ENCODE results near the gene SNX2.

Gene SNX2

DNA sequence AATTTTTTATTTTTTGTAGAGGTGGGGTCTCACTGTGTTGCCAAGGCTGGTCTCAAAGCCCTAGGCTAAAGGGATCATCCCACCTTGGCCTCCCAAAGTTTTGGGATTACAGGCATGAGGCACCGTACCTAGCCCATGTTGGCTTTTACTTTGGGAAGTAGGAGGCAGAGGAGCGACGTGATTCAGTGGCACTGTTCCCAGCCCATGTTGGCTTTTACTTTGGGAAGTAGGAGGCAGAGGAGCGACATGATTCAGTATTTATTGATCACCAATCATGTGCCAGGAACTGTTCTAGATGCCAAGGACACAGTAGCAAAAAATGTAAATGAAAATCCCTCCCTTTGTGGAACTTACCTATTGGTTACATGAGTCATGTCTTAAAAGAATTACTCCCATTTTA lies 88.8 kb downstream of the SNX2 start:
- TF ChIP-seq, protein P1, sequence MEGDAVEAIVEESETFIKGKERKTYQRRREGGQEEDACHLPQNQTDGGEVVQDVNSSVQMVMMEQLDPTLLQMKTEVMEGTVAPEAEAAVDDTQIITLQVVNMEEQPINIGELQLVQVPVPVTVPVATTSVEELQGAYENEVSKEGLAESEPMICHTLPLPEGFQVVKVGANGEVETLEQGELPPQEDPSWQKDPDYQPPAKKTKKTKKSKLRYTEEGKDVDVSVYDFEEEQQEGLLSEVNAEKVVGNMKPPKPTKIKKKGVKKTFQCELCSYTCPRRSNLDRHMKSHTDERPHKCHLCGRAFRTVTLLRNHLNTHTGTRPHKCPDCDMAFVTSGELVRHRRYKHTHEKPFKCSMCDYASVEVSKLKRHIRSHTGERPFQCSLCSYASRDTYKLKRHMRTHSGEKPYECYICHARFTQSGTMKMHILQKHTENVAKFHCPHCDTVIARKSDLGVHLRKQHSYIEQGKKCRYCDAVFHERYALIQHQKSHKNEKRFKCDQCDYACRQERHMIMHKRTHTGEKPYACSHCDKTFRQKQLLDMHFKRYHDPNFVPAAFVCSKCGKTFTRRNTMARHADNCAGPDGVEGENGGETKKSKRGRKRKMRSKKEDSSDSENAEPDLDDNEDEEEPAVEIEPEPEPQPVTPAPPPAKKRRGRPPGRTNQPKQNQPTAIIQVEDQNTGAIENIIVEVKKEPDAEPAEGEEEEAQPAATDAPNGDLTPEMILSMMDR (IDR thresholded peaks at IDR 0.05; ENCODE audit: insufficient read depth, low read depth, low read length, missing control alignments), result no peak

DNA sequence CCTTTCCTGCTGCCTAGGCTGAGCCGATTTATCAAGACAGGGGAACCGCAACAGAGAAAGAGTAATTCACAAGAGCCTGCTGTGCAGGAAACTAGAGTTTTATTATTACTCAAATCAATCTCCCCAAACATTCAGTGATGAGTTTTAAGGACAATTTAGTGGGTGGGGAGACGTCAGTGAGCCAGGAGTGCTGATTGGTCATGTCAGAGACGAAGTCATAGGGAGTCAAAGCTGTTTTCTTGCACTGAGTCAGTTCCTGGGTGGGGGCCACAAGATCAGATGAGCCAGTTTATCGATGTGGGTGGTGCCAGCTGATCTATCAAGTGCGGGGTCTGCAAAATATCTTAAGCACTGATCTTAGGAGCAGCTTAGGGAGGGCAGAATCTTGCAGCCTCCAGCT lies 89.5 kb downstream of the SNX2 start:
- TF ChIP-seq, protein P1 (IDR thresholded peaks at IDR 0.05; ENCODE audit: insufficient read depth, low read depth, low read length, missing control alignments), result no peak
- no peak for DNase-seq (ENCODE audit: low read depth)
- no peak overlapping the region for H3K4me3 ChIP-seq (ENCODE audit: low read depth, low read length)

More for the DNA sequence above, 88.8 kb downstream of the SNX2 start:
- no peak overlapping the region for H3K4me3 ChIP-seq (ENCODE audit: low read depth, low read length)
- DNase-seq (ENCODE audit: low read depth), result no peak

DNA sequence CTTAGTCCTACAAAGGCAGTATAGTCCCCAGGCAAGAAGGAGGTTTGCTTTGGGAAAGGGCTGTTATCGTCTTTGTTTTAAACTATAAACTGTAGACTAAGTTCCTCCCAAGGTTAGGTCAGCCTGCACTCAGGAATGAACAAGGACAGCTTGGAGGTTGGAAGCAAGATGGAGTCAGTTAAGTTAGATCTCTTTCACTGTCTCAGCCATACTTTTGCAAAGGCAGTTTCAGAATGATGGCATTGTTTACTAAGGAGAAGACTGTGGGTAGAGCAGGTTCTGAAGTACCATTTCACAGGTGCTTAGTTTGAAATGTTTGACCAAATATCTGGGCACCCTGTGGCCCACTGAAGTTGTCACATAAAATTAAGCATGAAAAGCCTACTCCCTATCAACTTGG lies 90.0 kb downstream of the SNX2 start:
- DNase-seq (ENCODE audit: low read depth), result no peak
- no peak overlapping the region for H3K4me3 ChIP-seq (ENCODE audit: low read depth, low read length)
- TF ChIP-seq, protein P1 (IDR thresholded peaks at IDR 0.05; ENCODE audit: insufficient read depth, low read depth, low read length, missing control alignments), result no peak

DNA sequence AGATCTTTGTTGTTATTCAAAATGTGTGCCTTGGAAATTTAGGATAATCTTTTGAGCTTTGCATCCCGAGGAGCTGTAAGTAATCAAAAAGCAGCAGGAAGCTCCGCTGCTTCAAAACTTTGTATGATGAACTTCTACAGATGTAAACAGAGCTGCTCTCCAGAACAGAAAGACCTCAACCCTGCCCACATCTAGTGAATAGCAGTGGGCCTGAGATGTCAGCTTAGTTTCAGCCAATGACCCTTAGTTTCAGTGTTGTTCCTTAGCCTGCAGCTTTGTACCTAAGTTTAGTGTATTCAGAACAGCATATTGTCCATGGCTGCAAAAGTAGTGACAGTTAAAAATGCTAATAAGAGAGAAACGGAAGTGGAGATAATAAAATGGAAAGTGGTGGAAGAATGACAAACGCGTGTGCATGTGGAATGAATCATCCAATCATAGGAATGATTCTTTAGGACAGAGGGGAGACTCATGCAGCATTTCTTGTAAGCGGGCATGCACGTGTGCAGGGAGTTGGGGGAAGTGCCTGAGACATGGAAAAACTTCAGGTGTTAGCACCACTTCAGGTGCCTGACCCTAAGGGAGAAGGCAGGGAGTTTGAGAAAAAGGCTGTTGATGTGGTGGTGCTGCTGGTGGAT lies 95.5 kb downstream of the SNX2 start:
- no peak for DNase-seq (ENCODE audit: low read depth)
- TF ChIP-seq, protein P1 (IDR thresholded peaks at IDR 0.05; ENCODE audit: insufficient read depth, low read depth, low read length, missing control alignments), result no peak
- no peak overlapping the region for H3K4me3 ChIP-seq (ENCODE audit: low read depth, low read length)

DNA sequence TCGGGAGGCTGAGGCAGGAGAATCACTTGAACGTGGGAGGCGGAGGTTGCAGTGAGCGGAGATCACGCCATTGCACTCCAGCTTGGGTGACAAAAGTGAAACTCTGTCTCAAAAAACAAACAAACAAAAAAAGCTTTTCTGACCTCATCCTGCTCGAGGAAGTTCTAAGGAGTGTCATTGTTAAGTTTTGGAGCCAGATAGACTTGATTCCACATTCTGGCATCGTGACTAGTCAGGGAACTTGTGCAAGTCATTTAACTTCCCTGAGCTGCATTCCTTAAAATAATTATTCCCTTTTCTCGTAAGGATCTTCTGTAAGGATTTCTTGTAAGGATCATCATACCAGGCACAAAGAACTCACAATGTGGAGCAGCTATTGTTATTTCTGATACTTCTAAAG lies 96.8 kb downstream of the SNX2 start:
- TF ChIP-seq, protein P1 (IDR thresholded peaks at IDR 0.05; ENCODE audit: insufficient read depth, low read depth, low read length, missing control alignments), result no peak
- no peak for DNase-seq (ENCODE audit: low read depth)
- no peak overlapping the region for H3K4me3 ChIP-seq (ENCODE audit: low read depth, low read length)

DNA sequence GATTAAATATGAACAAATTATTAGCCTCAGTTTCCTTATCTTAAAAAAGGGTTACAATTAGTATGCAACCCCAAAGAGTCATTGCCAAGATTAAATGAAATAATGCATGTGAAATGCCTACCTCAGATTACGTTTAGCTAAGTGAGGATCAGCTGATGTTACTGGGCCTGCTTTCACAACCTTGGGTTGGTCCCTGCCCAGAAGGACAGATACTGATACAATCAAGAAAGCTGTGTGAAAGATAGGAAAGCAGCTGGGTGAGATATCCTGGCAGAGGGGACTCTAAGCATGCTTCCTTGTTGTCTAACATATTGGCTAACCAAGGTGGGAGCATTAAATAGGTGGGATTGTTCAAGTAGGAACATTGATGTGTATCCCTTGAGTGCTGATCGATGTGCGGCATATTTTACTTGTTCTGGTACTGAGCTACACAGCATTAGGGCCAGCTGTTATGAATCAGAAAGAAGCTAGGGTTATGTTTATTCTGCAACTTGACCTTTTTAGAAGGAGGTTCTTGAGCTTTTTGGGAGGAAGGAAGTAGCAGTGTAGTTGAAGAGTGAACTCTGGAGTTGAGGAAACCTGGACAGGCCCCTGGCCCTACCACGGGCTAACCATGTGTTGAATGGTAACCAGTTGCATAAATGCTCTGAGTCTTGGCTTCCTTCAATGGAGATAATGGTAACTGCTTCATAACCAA lies 99.4 kb downstream of the SNX2 start:
- no peak for DNase-seq (ENCODE audit: low read depth)
- no peak overlapping the region for H3K4me3 ChIP-seq (ENCODE audit: low read depth, low read length)
- TF ChIP-seq, protein P1 (IDR thresholded peaks at IDR 0.05; ENCODE audit: insufficient read depth, low read depth, low read length, missing control alignments), result no peak

Data from GM12865 (cell line).